GM12873 (cell line): ENCODE results near the gene OLFML3.

ENCODE experiments used
- CTCF ChIP-seq: IDR thresholded peaks from 2 replicates; pipeline ENCODE4 v1.5.1; 2012; ENCODE audit warnings: low read depth, mild to moderate bottlenecking, moderate library complexity, low read length, control low read depth; ENCODE audit not compliant: insufficient read depth; ENCODE audit errors: missing control alignments

The OLFML3 gene

GRCh38 chr1:113976609-113977278 is 2.5 kb upstream of the OLFML3 start:
- peak; percentile 59 for TF ChIP-seq CTCF

GRCh38 chr1:113977906-113978305 is 1.4 kb upstream of the OLFML3 start:
- TF ChIP-seq CTCF = no peak

- TF ChIP-seq CTCF = no peak
Measured at GRCh38 chr1:113980110-113980509, 836 bp downstream of the OLFML3 start.

- TF ChIP-seq CTCF = no peak
Measured at GRCh38 chr1:113981962-113982931, 3.0 kb downstream of the OLFML3 start.

- TF ChIP-seq CTCF = no peak
Measured at GRCh38 chr1:113982949-113983348, 3.7 kb downstream of the OLFML3 start.

- no peak for TF ChIP-seq CTCF
Measured at GRCh38 chr1:113983391-113983790, 4.1 kb downstream of the OLFML3 start.

GRCh38 chr1:113983826-113984225 is 4.6 kb downstream of the OLFML3 start:
- no peak for TF ChIP-seq CTCF
